HL-60/S4 treated with retinoic acid at 250 ng/mL for 4 days and 3 days (cell line): Measurements from ENCODE around the gene VRK2.

Source experiments
- in situ Hi-C: fragments of 300-500 bp; cut with MboI; formaldehyde crosslinking; loops from 2 replicates; pipeline ENCODE4 v1.7.0; 2022; ENCODE audit warnings: low sequenced_read_pairs

Gene VRK2

GRCh38 chr2:58046585-58047372, at the start of gene VRK2:
Gene VRK2, plus strand, starts transcription at chr2:58046806. Its CDS starts 2,026 bp downstream, at chr2:58048832.
- in situ Hi-C loops = no loop called here

GRCh38 chr2:58006256-58006951, 40.2 kb upstream of the VRK2 start:
- in situ Hi-C loops = no loop called here

- in situ Hi-C loops = no loop called here
These were observed 39.7 kb upstream of the VRK2 start for GRCh38 chr2:58006952-58007284.

- in situ Hi-C loops = no loop called here
These were observed 36.0 kb upstream of the VRK2 start for GRCh38 chr2:58010599-58010998.

GRCh38 chr2:58019229-58019628, 27.4 kb upstream of the VRK2 start:
- in situ Hi-C loops = no loop called here

- in situ Hi-C loops = no loop called here
These were observed 21.3 kb upstream of the VRK2 start for GRCh38 chr2:58025150-58025933.

GRCh38 chr2:58027029-58027428, 19.6 kb upstream of the VRK2 start:
- in situ Hi-C loops = no loop called here

GRCh38 chr2:58030771-58031170, 15.8 kb upstream of the VRK2 start:
- in situ Hi-C loops = no loop called here

- in situ Hi-C loops = no loop called here
These were observed 14.4 kb upstream of the VRK2 start for GRCh38 chr2:58032016-58032763.

- in situ Hi-C loops = no loop called here
These were observed 13.9 kb upstream of the VRK2 start for GRCh38 chr2:58032764-58033080.

GRCh38 chr2:58033530-58033929, 13.1 kb upstream of the VRK2 start:
- in situ Hi-C loops = no loop called here

GRCh38 chr2:58035352-58035751, 11.3 kb upstream of the VRK2 start:
- in situ Hi-C loops = no loop called here

- in situ Hi-C loops = no loop called here
These were observed 7.4 kb upstream of the VRK2 start for GRCh38 chr2:58039170-58039611.

- in situ Hi-C loops = no loop called here
These were observed 4.1 kb upstream of the VRK2 start for GRCh38 chr2:58042486-58042970.

GRCh38 chr2:58044145-58044544, 2.5 kb upstream of the VRK2 start:
- in situ Hi-C loops = no loop called here

GRCh38 chr2:58045580-58046334, 849 bp upstream of the VRK2 start:
- in situ Hi-C loops = no loop called here

- in situ Hi-C loops = no loop called here
These were observed 346 bp upstream of the VRK2 start for GRCh38 chr2:58046335-58046584.

GRCh38 chr2:58047373-58047935, 848 bp downstream of the VRK2 start:
- in situ Hi-C loops = no loop called here

GRCh38 chr2:58047961-58048360, 1.4 kb downstream of the VRK2 start:
- in situ Hi-C loops = no loop called here

- in situ Hi-C loops = no loop called here
These were observed 4.8 kb downstream of the VRK2 start for GRCh38 chr2:58051445-58051844.
